ENCODE results near the gene MYO15B. TPM values are rescaled to one million over a fixed set of nuclear protein-coding genes. Genes with fewer than 3 reads are reported as not detected.

MYO15B gene
- total RNA-seq, 1 experiment from 2014 or later: 7.1 TPM

GRCh38 chr17:75654176-75654575 is 66.6 kb downstream of the MYO15B start:
- no peak overlapping the region for H3K4me3 ChIP-seq (ENCODE audit: low read length)
- H3K27ac ChIP-seq (ENCODE audit: low read length): no peak overlapping the region
- no peak overlapping the region for H3K9ac ChIP-seq (ENCODE audit: low read length)
- H3F3A ChIP-seq (ENCODE audit: low read length, unreplicated experiment): no peaks in the 10 kb centered on the region
- no TSS peak for BruUV-seq (replicated peaks)
- no peaks in the 10 kb centered on the region for H4K20me1 ChIP-seq (ENCODE audit: low read length)
- peak; percentile 86 for ATAC-seq
- no peaks in the 10 kb centered on the region for H3K27me3 ChIP-seq (ENCODE audit: low read length)
- TF ChIP-seq EZH2phosphoT487 (IDR thresholded peaks at IDR 0.05; ENCODE audit: borderline replicate concordance, low read length) (no peak), CTCF (conservative IDR thresholded peaks at IDR 0.05; ENCODE audit: low read depth, low read length) (peak; percentile 82), EZH2 (IDR thresholded peaks at IDR 0.05; ENCODE audit: low read length, unreplicated experiment) (no peak)
- H2AFZ ChIP-seq (ENCODE audit: low read length): no peak overlapping the region
- intact Hi-C loops (cut with micrococcal nuclease): loop anchor here (1.0 kb wide), 1 partner anchor 21 kb away; the partner anchor contains the start of gene SMIM5
- POLR2A ChIA-PET (ENCODE audit: unreplicated experiment): interaction anchor here (0.7 kb wide), 1 partner anchor 11 kb away, joined by 5 read pairs; no protein-coding TSS in a partner anchor
- no peaks in the 10 kb centered on the region for H3K9me2 ChIP-seq (replicated peaks; ENCODE audit: low read length)
- H3K4me2 ChIP-seq (ENCODE audit: low read length): no peak overlapping the region
- peak; percentile 64 for DNase-seq
- H3K36me3 ChIP-seq (ENCODE audit: low read depth, low read length): peaks cover 14% of the 10 kb centered on the region; the same call in 1 of the 2 replicates
- no peaks in the 10 kb centered on the region for H3K4me1 ChIP-seq (ENCODE audit: insufficient read depth, low read length)
- H3K79me2 ChIP-seq (ENCODE audit: low read length): no peaks in the 10 kb centered on the region
- CTCF ChIA-PET: interaction anchor here (0.5 to 4.0 kb wide), 9 partner anchors 19 to 594 kb away, joined by 3 to 83 read pairs (median 5); partner anchors contain the start of gene SMIM5
- H3K9me3 ChIP-seq (ENCODE audit: low read length): no peaks in the 10 kb centered on the region

GRCh38 chr17:75658237-75658636 is 70.6 kb downstream of the MYO15B start:
- ChIA-PET POLR2A (ENCODE audit: unreplicated experiment) (no interaction called here), CTCF (interaction anchor here (1.5 kb wide), 1 partner anchor 24 kb away, joined by 4 read pairs; the partner anchor contains the start of gene SMIM5)
- H3K4me2 ChIP-seq (ENCODE audit: low read length): no peak overlapping the region
- intact Hi-C loops (cut with micrococcal nuclease): no loop called here
- H3K9ac ChIP-seq (ENCODE audit: low read length): no peak overlapping the region
- no peaks in the 10 kb centered on the region for H3K9me3 ChIP-seq (ENCODE audit: low read length)
- DNase-seq: no peak
- H3K27me3 ChIP-seq (ENCODE audit: low read length): no peaks in the 10 kb centered on the region
- no peaks in the 10 kb centered on the region for H4K20me1 ChIP-seq (ENCODE audit: low read length)
- H3K36me3 ChIP-seq (ENCODE audit: low read depth, low read length): peaks cover 10% of the 10 kb centered on the region; the same call in 1 of the 2 replicates
- no peaks in the 10 kb centered on the region for H3K79me2 ChIP-seq (ENCODE audit: low read length)
- H3F3A ChIP-seq (ENCODE audit: low read length, unreplicated experiment): no peaks in the 10 kb centered on the region
- no peaks in the 10 kb centered on the region for H3K4me1 ChIP-seq (ENCODE audit: insufficient read depth, low read length)
- no peak overlapping the region for H3K4me3 ChIP-seq (ENCODE audit: low read length)
- ATAC-seq: no peak
- BruUV-seq (replicated peaks): no TSS peak
- no peak overlapping the region for H2AFZ ChIP-seq (ENCODE audit: low read length)
- no peaks in the 10 kb centered on the region for H3K9me2 ChIP-seq (replicated peaks; ENCODE audit: low read length)
- H3K27ac ChIP-seq (ENCODE audit: low read length): no peak overlapping the region
- TF ChIP-seq EZH2phosphoT487 (IDR thresholded peaks at IDR 0.05; ENCODE audit: borderline replicate concordance, low read length) (no peak), CTCF (conservative IDR thresholded peaks at IDR 0.05; ENCODE audit: low read depth, low read length) (no peak), EZH2 (IDR thresholded peaks at IDR 0.05; ENCODE audit: low read length, unreplicated experiment) (no peak)

- no peaks in the 10 kb centered on the region for H4K20me1 ChIP-seq (ENCODE audit: low read length)
- POLR2A ChIA-PET (ENCODE audit: unreplicated experiment): no interaction called here
- H3K4me1 ChIP-seq (ENCODE audit: insufficient read depth, low read length): peaks cover 8% of the 10 kb centered on the region
- H3K79me2 ChIP-seq (ENCODE audit: low read length): peaks cover 10% of the 10 kb centered on the region
- H3K9me2 ChIP-seq (replicated peaks; ENCODE audit: low read length): no peaks in the 10 kb centered on the region
- ATAC-seq (no peak), DNase-seq (no peak)
- no peak overlapping the region for H2AFZ ChIP-seq (ENCODE audit: low read length)
- H3K9me3 ChIP-seq (ENCODE audit: low read length): no peaks in the 10 kb centered on the region
- intact Hi-C loops (cut with micrococcal nuclease): no loop called here
- no peaks in the 10 kb centered on the region for H3F3A ChIP-seq (ENCODE audit: low read length, unreplicated experiment)
- no peak overlapping the region for H3K4me3 ChIP-seq (ENCODE audit: low read length)
- peaks cover 10% of the 10 kb centered on the region; the same call in 1 of the 2 replicates for H3K36me3 ChIP-seq (ENCODE audit: low read depth, low read length)
- no peak overlapping the region for H3K27ac ChIP-seq (ENCODE audit: low read length)
- H3K27me3 ChIP-seq (ENCODE audit: low read length): no peaks in the 10 kb centered on the region
- CTCF ChIA-PET: no interaction called here
- H3K4me2 ChIP-seq (ENCODE audit: low read length): no peak overlapping the region
- no peak for TF ChIP-seq EZH2 (IDR thresholded peaks at IDR 0.05; ENCODE audit: low read length, unreplicated experiment)
- no peak for TF ChIP-seq EZH2phosphoT487 (IDR thresholded peaks at IDR 0.05; ENCODE audit: borderline replicate concordance, low read length)
- TF ChIP-seq CTCF (conservative IDR thresholded peaks at IDR 0.05; ENCODE audit: low read depth, low read length): no peak
- no TSS peak for BruUV-seq (replicated peaks)
- no peak overlapping the region for H3K9ac ChIP-seq (ENCODE audit: low read length)
Observed at GRCh38 chr17:75661531-75661930, 73.9 kb downstream of the MYO15B start.

Measured in PC-3 (cell line).